GM19035 (cell line): ENCODE measurements around the gene ANO9.
"Not testable (repeated sequence)": the region's sequence is repeated elsewhere in the genome, so short reads cannot be mapped to it uniquely, and the experiment has no call there.

Experiments
- ATAC-seq: cut with Tn5 transposase; IDR thresholded peaks from one replicate; pipeline ENCODE4 v1.9.1; 2021; ENCODE audit not compliant: unreplicated experiment

ANO9 gene

GRCh38 chr11:434999-435740, 6.6 kb downstream of the ANO9 start:
- not testable (repeated sequence) for ATAC-seq

GRCh38 chr11:434496-434895, 7.3 kb downstream of the ANO9 start:
- ATAC-seq: no peak

DNA sequence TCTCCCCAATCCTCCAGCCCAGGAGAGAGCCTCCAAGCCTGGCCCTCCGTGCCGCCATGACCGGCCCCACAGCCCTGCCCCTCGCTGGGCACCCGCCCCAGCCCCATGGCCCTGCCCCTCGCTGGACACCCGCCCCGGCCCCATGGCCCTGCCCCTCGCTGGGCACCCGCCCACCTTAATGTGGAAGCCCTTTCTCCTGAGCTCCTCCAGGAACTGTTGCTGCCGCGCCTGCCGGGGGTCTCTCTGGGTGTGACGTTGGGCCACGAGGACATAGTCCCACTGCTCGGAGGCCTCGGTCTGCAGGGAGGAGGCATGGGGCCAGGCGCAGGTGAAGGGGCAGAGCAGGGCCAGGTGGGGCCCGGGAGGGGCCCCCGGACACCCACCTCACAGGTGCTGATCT, 8.2 kb downstream of the ANO9 start:
- no peak for ATAC-seq

DNA sequence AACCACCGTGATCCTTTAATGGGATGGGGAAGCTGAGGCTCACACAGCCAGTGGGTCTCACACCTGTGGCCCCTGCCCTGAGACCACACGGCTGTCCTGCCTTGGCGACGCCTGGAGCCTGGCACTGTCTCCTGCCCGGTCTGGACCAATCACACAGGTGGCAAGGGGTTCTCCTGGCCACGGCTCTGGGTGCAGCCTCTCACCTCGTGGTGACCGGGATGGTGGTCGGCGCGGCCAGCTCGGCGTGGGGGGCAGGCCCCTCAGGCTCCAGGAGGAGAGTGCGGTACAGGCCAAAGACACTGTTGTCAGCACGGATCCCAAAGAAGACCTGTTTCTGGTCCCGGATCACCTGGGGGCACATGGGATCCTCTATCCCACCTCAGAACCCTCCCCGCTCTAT, 8.7 kb downstream of the ANO9 start:
- no peak for ATAC-seq

DNA sequence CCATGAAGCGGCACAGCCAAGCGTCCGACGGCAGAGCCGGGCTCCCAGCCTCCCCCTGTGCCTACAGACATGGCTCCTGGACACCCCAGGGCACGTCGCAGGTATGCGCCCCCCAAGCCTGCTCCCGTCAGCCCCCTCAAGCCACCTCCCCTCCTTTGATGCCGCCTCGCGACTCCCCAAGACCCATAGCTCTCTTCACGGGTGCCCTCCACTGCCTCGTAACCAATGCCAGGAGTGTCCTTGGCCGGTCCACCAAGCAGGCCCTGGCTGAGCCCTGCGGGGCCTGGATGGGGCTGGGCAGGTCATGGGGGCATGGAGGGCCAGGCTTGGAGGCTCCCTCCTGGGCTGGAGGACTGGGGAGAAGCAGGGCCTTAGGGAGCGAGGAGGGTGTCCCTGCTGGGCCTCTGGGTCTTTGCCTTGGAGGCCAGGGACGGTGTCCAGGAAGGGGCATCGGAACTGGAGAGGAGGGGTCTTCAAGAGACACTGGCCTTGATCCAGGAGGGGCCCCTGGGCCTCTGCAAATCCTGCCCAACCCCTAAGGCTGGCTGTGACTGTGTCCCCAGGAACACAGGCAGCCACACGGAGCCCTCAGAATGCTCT, 9.2 kb downstream of the ANO9 start:
- no peak for ATAC-seq

DNA sequence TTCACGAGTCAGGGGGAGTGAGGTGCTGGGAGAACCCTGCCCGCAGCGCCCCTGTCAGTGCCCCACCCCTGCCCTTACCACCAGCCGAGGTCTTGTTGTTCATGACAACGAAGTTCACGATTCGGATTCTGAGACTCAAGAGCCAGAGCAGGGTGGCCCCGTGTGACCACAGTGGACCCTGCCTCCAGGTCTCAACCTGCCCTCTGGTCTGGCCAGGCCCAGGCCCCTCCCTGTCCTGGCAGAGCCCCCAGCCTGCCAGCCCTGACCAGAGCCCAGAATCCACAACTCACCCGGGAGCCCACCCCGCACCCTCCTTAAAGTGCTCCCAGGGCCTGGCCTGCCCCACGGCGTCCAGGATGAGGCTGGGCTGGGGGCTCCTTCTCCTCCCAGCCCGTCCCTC, 9.9 kb downstream of the ANO9 start:
- ATAC-seq: no peak

GRCh38 chr11:429931-430456, 11.8 kb downstream of the ANO9 start:
- ATAC-seq: no peak

DNA sequence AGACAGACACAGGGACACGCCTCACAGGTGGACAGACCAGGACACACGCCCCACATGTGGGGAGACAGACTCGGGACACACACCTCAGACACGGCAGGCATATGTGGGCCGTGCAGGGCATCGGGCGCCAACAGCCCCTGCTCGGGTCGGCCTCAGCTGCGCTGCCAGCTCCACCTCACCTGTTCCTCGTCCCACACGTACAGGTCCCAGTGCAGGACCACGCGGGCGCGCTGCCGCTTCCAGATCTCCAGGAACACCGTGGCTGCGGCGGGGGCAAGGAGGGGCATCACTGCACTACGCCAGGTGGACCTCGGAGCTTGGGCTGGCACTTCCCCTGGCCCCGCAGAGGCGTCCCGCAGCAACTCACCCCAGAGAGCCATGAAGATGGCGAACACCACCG, 12.4 kb downstream of the ANO9 start:
- ATAC-seq: no peak

GRCh38 chr11:428295-428694, 13.5 kb downstream of the ANO9 start:
- no peak for ATAC-seq

- no peak for ATAC-seq
These were observed 15.0 kb downstream of the ANO9 start for GRCh38 chr11:426851-427250.

- no peak for ATAC-seq
These were observed 16.5 kb downstream of the ANO9 start for GRCh38 chr11:425301-425700.

- not testable (repeated sequence) for ATAC-seq
These were observed 17.0 kb downstream of the ANO9 start for GRCh38 chr11:424766-425165.

DNA sequence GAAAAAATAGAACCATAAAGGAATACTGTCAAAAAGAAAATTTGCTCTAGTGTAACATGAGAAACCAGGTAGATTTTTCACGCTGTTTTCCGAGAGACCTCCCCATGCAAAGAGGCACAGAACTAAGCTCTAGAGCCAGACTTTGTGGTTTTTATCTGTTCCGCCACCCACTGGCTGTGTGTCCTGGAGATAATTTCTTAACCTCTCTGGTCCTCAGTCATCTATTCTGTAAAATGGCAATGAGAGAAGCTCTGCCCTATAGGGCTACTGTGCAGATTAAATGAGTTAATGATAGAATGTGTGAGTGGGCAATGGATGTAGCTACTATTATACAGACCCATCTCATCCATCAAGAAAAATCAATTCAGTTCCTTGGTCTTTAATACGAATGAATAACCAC, 17.6 kb downstream of the ANO9 start:
- no peak for ATAC-seq

DNA sequence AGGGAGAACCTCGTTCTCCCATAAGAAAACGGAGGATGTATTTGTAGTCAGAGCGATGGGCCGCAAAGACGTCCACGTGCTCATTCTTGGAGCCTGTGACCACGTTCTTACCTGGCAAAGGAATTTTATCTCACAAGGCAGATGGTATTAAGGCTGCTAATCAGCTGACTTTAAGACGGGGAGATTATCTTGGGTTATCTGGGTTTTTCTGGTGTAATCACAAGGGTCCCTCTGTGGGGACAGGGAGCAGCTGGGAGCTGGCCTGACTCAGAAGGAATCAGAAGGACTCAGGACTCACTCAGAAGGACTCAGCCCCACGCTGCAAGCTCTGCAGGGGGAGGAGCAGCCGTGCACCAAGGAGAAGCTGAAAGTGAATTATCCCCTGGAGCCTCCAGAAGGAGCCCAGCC, 19.6 kb downstream of the ANO9 start:
- no peak for ATAC-seq

- no peak for ATAC-seq
These were observed 20.9 kb downstream of the ANO9 start for GRCh38 chr11:420911-421321.

- no peak for ATAC-seq
These were observed 21.5 kb downstream of the ANO9 start for GRCh38 chr11:420054-420910.

GRCh38 chr11:419248-420005, 22.4 kb downstream of the ANO9 start:
- ATAC-seq: no peak

GRCh38 chr11:418343-419247, 23.2 kb downstream of the ANO9 start:
- ATAC-seq: no peak

DNA sequence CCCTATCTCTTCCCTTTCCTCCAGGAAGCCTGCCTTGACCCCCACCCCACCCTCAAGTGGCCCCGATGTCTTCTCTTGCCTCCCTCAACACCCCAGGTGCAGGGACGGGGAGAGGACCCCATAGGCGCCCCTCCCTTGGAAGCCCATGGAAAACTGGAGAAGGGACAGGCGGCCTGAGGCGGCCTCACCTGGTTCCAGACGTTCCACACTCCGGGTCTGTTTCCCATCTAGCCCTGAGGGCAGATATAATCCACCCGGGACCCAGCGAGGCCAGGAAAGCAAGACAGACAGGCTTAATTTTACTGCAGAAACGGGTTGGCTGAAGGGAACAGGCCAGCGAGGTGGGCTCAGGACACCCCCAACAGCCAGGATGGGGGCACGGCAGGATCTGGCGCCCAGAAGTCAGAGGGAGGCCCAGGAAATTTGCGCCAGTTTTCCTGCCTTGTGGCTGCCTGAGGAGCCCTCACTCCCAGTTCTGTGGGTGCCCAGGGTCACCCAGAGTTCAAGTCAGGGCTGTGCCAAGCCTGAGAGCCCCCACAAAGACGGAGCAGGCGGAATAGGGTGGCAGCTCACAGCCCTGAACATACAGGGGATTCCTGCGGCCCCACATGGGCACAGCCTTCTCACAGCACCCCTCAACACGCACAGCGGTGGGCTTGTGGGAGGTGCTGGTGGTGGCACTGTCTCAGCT, 24.0 kb downstream of the ANO9 start:
- ATAC-seq: no peak
